ENCODE results near the gene TBX2. TPM values are rescaled to one million over a fixed set of nuclear protein-coding genes. Genes with fewer than 3 reads are reported as not detected.

Gene TBX2
- total RNA-seq, 1 donor from 2014 or later: 8.6 TPM

DNA sequence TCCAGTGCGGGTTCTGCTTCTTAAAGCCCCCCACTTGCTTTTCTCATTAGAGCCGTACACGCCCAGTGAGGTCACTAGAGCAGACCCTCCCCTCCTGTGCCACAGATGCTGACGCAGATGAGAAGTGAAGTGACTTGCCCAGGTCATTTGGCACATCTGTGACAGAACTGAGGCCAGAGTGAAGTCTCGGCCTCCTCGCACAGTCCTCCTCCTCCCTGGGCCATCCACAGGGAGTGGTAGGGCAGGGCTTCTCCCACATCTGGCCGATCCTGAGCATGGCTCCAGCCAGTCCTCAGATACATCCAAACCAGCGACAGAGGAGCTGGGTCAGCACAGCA lies 15.3 kb upstream of the TBX2 start:
- TF ChIP-seq, protein P1, sequence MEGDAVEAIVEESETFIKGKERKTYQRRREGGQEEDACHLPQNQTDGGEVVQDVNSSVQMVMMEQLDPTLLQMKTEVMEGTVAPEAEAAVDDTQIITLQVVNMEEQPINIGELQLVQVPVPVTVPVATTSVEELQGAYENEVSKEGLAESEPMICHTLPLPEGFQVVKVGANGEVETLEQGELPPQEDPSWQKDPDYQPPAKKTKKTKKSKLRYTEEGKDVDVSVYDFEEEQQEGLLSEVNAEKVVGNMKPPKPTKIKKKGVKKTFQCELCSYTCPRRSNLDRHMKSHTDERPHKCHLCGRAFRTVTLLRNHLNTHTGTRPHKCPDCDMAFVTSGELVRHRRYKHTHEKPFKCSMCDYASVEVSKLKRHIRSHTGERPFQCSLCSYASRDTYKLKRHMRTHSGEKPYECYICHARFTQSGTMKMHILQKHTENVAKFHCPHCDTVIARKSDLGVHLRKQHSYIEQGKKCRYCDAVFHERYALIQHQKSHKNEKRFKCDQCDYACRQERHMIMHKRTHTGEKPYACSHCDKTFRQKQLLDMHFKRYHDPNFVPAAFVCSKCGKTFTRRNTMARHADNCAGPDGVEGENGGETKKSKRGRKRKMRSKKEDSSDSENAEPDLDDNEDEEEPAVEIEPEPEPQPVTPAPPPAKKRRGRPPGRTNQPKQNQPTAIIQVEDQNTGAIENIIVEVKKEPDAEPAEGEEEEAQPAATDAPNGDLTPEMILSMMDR (IDR thresholded peaks at IDR 0.05): no peak
- Mint-ChIP-seq H3K4me1 (ENCODE audit: low read depth) (no peaks in the 10 kb centered on the region), H3K9me3 (ENCODE audit: low read depth) (no peaks in the 10 kb centered on the region), H3K27me3 (ENCODE audit: low read depth) (no peaks in the 10 kb centered on the region), H3K36me3 (ENCODE audit: low read depth) (peaks cover 4% of the 10 kb centered on the region), H3K27ac (ENCODE audit: unreplicated experiment) (no peak overlapping the region), H3K4me3 (ENCODE audit: unreplicated experiment) (no peak overlapping the region)
- no peak for DNase-seq (ENCODE audit: low spot score)

DNA sequence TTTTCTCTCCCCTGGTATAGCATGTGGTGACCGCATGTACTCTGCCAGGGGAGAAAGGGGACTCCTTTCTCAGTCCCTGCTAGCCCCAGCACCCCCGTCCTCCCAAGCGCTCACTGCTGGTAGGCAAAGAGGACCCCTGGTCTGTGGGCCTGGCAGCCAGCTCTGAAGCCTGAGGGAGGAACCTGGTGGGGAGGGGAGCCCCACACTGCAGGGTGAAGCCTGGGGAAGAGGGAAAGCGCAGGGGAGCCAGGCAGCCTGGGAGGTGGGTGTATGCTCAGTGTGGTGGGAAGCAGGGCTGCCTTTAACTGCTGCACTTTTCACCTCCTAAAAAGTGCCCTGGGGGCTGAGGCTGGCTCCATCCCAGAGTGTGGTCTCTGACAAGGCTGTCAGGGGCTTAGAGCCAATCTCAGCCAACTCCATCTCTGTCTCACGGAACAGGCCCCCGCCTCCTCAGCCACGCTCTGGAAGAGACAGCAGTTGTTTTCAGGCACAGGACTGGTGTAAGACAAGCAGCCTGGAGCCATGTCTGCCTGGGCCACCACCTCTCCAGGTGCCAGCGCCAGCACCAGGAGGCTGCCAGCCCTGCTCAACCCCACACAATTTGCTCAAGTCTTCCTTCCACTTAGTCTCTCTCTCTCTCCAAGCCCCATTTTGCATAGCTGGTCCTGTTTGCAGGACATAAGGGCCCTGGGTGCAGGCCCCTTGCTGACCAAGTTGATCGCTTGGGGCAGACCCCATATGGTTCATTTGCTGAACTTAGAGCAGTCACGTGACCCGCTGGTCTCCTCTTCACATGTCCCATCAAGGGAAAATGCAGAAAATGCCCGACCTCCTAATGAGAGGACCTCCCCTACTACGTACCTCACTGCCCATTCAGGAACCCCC lies 14.7 kb upstream of the TBX2 start:
- no peak overlapping the region for H3K4me3 Mint-ChIP-seq (ENCODE audit: unreplicated experiment)
- no peaks in the 10 kb centered on the region for H3K9me3 Mint-ChIP-seq (ENCODE audit: low read depth)
- DNase-seq (ENCODE audit: low spot score): no peak
- no peaks in the 10 kb centered on the region for H3K27me3 Mint-ChIP-seq (ENCODE audit: low read depth)
- H3K4me1 Mint-ChIP-seq (ENCODE audit: low read depth): peaks cover 2% of the 10 kb centered on the region
- peaks cover 4% of the 10 kb centered on the region for H3K36me3 Mint-ChIP-seq (ENCODE audit: low read depth)
- TF ChIP-seq, protein P1 (IDR thresholded peaks at IDR 0.05): no peak
- no peak overlapping the region for H3K27ac Mint-ChIP-seq (ENCODE audit: unreplicated experiment)

DNA sequence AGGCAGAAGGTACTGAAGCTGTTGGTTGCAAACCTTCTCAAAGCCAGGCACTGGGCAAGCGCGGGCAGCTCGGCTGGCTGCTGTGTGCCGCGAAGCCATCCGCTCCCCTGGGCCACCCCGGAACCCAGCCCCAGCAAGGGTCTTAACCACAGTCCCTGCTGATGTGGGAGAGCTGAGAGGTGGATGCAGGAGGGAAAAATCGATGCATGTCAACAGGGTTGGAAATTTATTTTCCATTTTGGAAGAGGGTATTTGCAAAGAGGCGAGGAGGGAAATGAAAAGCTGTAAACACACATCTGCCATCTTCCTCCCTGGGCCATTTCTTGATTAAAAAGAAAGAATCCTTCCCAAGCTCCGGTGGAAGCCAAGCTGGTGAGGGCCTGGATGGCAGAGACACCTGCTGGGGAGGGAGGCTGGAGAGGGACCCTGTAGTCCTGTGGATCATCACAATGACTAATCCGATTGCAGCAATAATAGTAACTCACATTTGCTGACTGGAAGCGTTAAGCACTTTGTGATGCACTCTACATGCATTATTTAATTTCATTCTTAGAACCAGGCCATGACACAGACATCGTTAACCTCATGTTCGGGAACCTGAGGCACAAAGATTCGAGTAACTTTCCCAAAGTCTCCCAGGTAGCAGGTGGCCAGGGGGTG lies 13.9 kb upstream of the TBX2 start:
- TF ChIP-seq, protein P1 (IDR thresholded peaks at IDR 0.05): no peak
- Mint-ChIP-seq H3K4me3 (ENCODE audit: unreplicated experiment) (no peak overlapping the region), H3K4me1 (ENCODE audit: low read depth) (peaks cover 4% of the 10 kb centered on the region), H3K27me3 (ENCODE audit: low read depth) (no peaks in the 10 kb centered on the region), H3K36me3 (ENCODE audit: low read depth) (peaks cover 4% of the 10 kb centered on the region), H3K9me3 (ENCODE audit: low read depth) (no peaks in the 10 kb centered on the region), H3K27ac (ENCODE audit: unreplicated experiment) (no peak overlapping the region)
- DNase-seq (ENCODE audit: low spot score): no peak

DNA sequence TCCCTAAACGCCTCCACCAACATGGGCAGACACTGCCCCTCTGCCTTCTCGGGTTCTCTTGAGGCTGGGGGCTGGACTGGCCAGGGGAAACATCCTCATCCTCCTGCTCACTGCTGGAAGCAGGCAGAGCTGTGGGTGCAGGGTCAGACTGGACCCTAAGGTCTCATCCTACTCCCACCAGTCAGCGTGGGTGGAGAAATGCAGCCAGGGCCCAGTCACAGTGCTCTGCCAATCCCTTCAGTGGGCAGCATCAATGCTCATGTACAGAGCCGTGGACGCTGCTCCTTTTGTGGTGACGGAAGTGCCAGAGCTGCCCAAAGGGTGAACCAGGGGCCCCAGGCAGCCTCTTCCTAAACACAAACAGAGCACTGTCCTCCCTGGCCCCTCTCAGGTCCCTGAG lies 13.4 kb upstream of the TBX2 start:
- Mint-ChIP-seq H3K4me3 (ENCODE audit: unreplicated experiment) (no peak overlapping the region), H3K4me1 (ENCODE audit: low read depth) (peaks cover 4% of the 10 kb centered on the region), H3K36me3 (ENCODE audit: low read depth) (peaks cover 4% of the 10 kb centered on the region), H3K9me3 (ENCODE audit: low read depth) (no peaks in the 10 kb centered on the region), H3K27ac (ENCODE audit: unreplicated experiment) (no peak overlapping the region), H3K27me3 (ENCODE audit: low read depth) (no peaks in the 10 kb centered on the region)
- no peak for DNase-seq (ENCODE audit: low spot score)
- TF ChIP-seq, protein P1 (IDR thresholded peaks at IDR 0.05): no peak

DNA sequence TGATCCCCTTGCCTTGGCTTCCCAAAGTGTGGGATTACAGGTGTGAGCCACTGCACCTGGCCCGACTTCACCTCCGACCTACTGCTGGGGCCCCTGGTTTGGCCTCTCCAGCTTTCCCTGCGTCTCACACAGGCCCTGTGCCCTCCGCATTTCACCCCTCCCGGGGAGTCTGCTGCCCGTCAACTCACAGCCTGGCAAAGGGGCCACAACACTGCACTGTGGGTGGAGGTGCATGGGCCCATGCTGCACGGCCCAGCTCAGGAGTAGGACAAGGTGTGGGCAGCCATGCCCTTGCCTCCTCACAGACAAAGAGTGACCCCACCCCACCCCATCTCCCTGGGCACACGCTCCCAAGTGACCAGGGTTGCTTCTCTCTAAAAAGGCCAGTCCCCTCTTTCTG lies 12.6 kb upstream of the TBX2 start:
- Mint-ChIP-seq H3K4me3 (ENCODE audit: unreplicated experiment) (no peak overlapping the region), H3K9me3 (ENCODE audit: low read depth) (no peaks in the 10 kb centered on the region), H3K36me3 (ENCODE audit: low read depth) (peaks cover 2% of the 10 kb centered on the region), H3K4me1 (ENCODE audit: low read depth) (peaks cover 4% of the 10 kb centered on the region), H3K27ac (ENCODE audit: unreplicated experiment) (no peak overlapping the region), H3K27me3 (ENCODE audit: low read depth) (no peaks in the 10 kb centered on the region)
- TF ChIP-seq, protein P1 (IDR thresholded peaks at IDR 0.05): no peak
- DNase-seq (ENCODE audit: low spot score): no peak
